DND-41 (cell line): ENCODE results near the gene OCA2.
A peak's percentile ranks its signal among the peaks of the same experiment; 100 is the strongest.

Experiments used
- ATAC-seq: fragments of 200-7000 bp; cut with Tn5 transposase; 3 replicates; pipeline ENCODE4 v1.9.1; 2021; ENCODE audit warnings: low read depth; ENCODE audit not compliant: insufficient read depth
- DNase-seq: peaks from one replicate; pipeline ENCODE4 v3.0.0-alpha.2; 2020
- H2AFZ ChIP-seq: 2 replicates; pipeline ENCODE4 v1.6.0; 2012; ENCODE audit warnings: low read depth, low read length
- H3K27ac ChIP-seq: 2 replicates; pipeline ENCODE4 v1.5.1; 2012; ENCODE audit warnings: low read length, inconsistent platforms
- H3K27me3 ChIP-seq: fragments of 200-600 bp; sonication (generic); 2 replicates; pipeline ENCODE4 v1.6.0; 2012; ENCODE audit warnings: low read length, mild to moderate bottlenecking, inconsistent platforms; ENCODE audit not compliant: insufficient read depth, poor library complexity
- H3K36me3 ChIP-seq: 2 replicates; pipeline ENCODE4 v1.5.1; 2012; ENCODE audit warnings: low read length, inconsistent platforms; ENCODE audit not compliant: insufficient read depth
- H3K4me1 ChIP-seq: 2 replicates; pipeline ENCODE4 v1.5.1; 2012; ENCODE audit warnings: mild to moderate bottlenecking, low read length; ENCODE audit not compliant: insufficient read depth
- H3K4me2 ChIP-seq: 2 replicates; pipeline ENCODE4 v1.6.0; 2012; ENCODE audit warnings: mild to moderate bottlenecking, moderate library complexity, low read length, inconsistent platforms; ENCODE audit not compliant: insufficient read depth
- H3K4me3 ChIP-seq, 2 experiments: fragments of 200-600 bp in 1 of 2; shearing (Covaris generic) in 1 of 2; 2 replicates each; pipeline ENCODE4 v1.5.1; 2012 to 2016; ENCODE audit warnings: inconsistent platforms in 2 of 2, low read length in 2 of 2, mild to moderate bottlenecking in 2 of 2, low read depth in 1 of 2, moderate library complexity in 1 of 2
- H3K79me2 ChIP-seq: 2 replicates; pipeline ENCODE4 v1.6.0; 2012; ENCODE audit warnings: low read length, inconsistent platforms; ENCODE audit not compliant: insufficient read depth
- H3K9ac ChIP-seq: 2 replicates; pipeline ENCODE4 v1.6.0; 2012; ENCODE audit warnings: low read depth, mild to moderate bottlenecking, inconsistent platforms, low read length, moderate library complexity
- H3K9me3 ChIP-seq: 2 replicates; pipeline ENCODE4 v1.5.1; 2012; ENCODE audit warnings: low read length, moderate library complexity, mild to moderate bottlenecking, inconsistent platforms; ENCODE audit not compliant: insufficient read depth, severe bottlenecking
- H4K20me1 ChIP-seq: 2 replicates; pipeline ENCODE4 v1.6.0; 2012; ENCODE audit warnings: low read length; ENCODE audit not compliant: insufficient read depth
- EZH2 ChIP-seq: IDR thresholded peaks from 3 replicates; pipeline ENCODE4 v1.6.1; 2012; ENCODE audit warnings: borderline replicate concordance, low read depth, mild to moderate bottlenecking, moderate library complexity, low read length, inconsistent platforms; ENCODE audit not compliant: severe bottlenecking
- TF ChIP-seq, protein P1 (sequence below): IDR thresholded peaks from 2 replicates; pipeline ENCODE4 v1.5.1; 2012; ENCODE audit warnings: borderline replicate concordance, low read length, moderate library complexity, mild to moderate bottlenecking; ENCODE audit not compliant: poor library complexity, severe bottlenecking; ENCODE audit errors: extremely low read depth

Gene OCA2

GRCh38 chr15:27865926-27866325 lies 233.2 kb downstream of the OCA2 start:
- no peaks in the 10 kb centered on the region for H3K4me1 ChIP-seq
- no peak overlapping the region for H3K4me3 ChIP-seq
- no peaks in the 10 kb centered on the region for H3K36me3 ChIP-seq
- ATAC-seq (no peak), DNase-seq (no peak)
- H3K9me3 ChIP-seq, result no peaks in the 10 kb centered on the region
- no peak overlapping the region for H3K27ac ChIP-seq
- H3K27me3 ChIP-seq, result no peaks in the 10 kb centered on the region
- no peak for TF ChIP-seq EZH2
- TF ChIP-seq, protein P1, sequence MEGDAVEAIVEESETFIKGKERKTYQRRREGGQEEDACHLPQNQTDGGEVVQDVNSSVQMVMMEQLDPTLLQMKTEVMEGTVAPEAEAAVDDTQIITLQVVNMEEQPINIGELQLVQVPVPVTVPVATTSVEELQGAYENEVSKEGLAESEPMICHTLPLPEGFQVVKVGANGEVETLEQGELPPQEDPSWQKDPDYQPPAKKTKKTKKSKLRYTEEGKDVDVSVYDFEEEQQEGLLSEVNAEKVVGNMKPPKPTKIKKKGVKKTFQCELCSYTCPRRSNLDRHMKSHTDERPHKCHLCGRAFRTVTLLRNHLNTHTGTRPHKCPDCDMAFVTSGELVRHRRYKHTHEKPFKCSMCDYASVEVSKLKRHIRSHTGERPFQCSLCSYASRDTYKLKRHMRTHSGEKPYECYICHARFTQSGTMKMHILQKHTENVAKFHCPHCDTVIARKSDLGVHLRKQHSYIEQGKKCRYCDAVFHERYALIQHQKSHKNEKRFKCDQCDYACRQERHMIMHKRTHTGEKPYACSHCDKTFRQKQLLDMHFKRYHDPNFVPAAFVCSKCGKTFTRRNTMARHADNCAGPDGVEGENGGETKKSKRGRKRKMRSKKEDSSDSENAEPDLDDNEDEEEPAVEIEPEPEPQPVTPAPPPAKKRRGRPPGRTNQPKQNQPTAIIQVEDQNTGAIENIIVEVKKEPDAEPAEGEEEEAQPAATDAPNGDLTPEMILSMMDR, result no peak
- no peaks in the 10 kb centered on the region for H4K20me1 ChIP-seq
- H2AFZ ChIP-seq, result no peak overlapping the region
- no peak overlapping the region for H3K9ac ChIP-seq
- H3K79me2 ChIP-seq, result no peaks in the 10 kb centered on the region
- no peak overlapping the region for H3K4me2 ChIP-seq

DNA sequence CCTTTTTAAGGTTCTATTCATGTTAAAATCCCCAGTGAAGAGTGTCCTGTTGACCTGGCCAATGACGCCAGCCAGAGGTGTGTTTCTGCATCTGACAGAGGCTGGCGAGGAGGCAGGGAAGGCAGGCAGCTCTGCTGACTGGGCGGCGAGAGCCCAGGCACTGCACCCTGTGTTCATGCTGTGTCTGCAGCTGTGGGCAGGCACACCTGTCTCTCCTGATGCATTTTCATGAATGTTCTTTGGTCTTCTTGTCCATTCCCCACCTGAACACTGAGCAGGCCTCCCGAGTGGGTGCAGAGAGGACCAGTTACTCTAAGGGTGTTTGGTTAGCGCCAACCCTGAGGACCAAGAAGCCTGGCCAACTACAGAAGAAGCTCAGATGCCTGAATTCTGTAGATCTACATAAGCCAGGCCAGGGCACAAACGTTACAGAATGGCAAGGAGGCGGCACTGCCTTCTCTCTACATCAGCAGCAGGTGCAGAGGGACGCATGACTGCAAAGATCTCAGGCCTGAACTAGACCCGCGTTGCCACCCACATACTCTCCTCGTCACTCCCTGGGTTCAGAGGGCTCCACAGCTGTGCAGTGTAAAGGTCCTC lies 233.7 kb downstream of the OCA2 start:
- DNase-seq, result peak; percentile 6
- H4K20me1 ChIP-seq, result no peaks in the 10 kb centered on the region
- H3K79me2 ChIP-seq, result no peaks in the 10 kb centered on the region
- H3K27ac ChIP-seq, result no peak overlapping the region
- H3K27me3 ChIP-seq, result no peaks in the 10 kb centered on the region
- no peak overlapping the region for H3K9ac ChIP-seq
- H3K9me3 ChIP-seq, result no peaks in the 10 kb centered on the region
- 0 out of 3 replicates have a peak, but pooled peaks have one; percentile 29 for ATAC-seq
- H3K36me3 ChIP-seq, result no peaks in the 10 kb centered on the region
- H3K4me3 ChIP-seq, result no peak overlapping the region
- no peak overlapping the region for H2AFZ ChIP-seq
- H3K4me1 ChIP-seq, result no peaks in the 10 kb centered on the region
- no peak overlapping the region for H3K4me2 ChIP-seq
- TF ChIP-seq EZH2, result no peak
- TF ChIP-seq, protein P1, result no peak

DNA sequence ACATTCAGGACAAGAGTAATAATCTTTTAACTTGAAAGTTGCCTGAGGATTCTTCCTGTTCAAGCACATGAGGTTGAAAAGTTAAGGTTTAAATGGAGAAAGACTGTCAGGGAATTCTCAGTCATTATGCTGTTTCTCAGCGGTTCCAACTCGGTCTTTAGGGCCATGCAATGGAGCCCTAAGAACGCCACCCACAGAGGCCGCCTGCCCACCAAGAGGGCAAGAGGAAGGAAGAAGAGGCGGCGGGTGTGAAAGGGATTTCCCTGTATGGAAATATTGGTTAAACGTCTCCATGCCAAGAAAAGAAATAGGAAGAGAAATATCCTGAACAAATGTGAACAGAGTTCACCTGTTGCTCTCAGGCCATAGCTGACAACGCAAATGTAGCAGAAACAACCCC lies 234.4 kb downstream of the OCA2 start:
- H3K4me3 ChIP-seq, result no peak overlapping the region
- no peak overlapping the region for H3K27ac ChIP-seq
- no peaks in the 10 kb centered on the region for H3K9me3 ChIP-seq
- TF ChIP-seq, protein P1, result no peak
- no peak for TF ChIP-seq EZH2
- no peaks in the 10 kb centered on the region for H4K20me1 ChIP-seq
- no peak for ATAC-seq
- H3K27me3 ChIP-seq, result no peaks in the 10 kb centered on the region
- H3K79me2 ChIP-seq, result no peaks in the 10 kb centered on the region
- H3K36me3 ChIP-seq, result no peaks in the 10 kb centered on the region
- H2AFZ ChIP-seq, result no peak overlapping the region
- no peak overlapping the region for H3K9ac ChIP-seq
- no peaks in the 10 kb centered on the region for H3K4me1 ChIP-seq
- DNase-seq, result no peak
- H3K4me2 ChIP-seq, result no peak overlapping the region
